OCI-LY3 (cell line): ENCODE data around the gene NMBR.

ENCODE experiments used
- EZH2phosphoT487 ChIP-seq: fragments of 200-600 bp; shearing (Covaris generic); IDR thresholded peaks from 2 replicates; pipeline ENCODE4 v1.6.1; 2018; ENCODE audit warnings: antibody characterized with exemption, mixed run types, low read depth
- TF ChIP-seq, protein P1 (sequence below): fragments of 200-600, 300-600 bp; sonication (generic); IDR thresholded peaks from 2 replicates; pipeline ENCODE4 v1.5.1; 2014; ENCODE audit warnings: antibody characterized with exemption, low read length, low read depth

- TF ChIP-seq, protein P1, sequence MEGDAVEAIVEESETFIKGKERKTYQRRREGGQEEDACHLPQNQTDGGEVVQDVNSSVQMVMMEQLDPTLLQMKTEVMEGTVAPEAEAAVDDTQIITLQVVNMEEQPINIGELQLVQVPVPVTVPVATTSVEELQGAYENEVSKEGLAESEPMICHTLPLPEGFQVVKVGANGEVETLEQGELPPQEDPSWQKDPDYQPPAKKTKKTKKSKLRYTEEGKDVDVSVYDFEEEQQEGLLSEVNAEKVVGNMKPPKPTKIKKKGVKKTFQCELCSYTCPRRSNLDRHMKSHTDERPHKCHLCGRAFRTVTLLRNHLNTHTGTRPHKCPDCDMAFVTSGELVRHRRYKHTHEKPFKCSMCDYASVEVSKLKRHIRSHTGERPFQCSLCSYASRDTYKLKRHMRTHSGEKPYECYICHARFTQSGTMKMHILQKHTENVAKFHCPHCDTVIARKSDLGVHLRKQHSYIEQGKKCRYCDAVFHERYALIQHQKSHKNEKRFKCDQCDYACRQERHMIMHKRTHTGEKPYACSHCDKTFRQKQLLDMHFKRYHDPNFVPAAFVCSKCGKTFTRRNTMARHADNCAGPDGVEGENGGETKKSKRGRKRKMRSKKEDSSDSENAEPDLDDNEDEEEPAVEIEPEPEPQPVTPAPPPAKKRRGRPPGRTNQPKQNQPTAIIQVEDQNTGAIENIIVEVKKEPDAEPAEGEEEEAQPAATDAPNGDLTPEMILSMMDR = no peak
- TF ChIP-seq EZH2phosphoT487 = no peak
Observed at GRCh38 chr6:142193621-142194020, 46.7 kb upstream of the NMBR start.
